H1 (cell line): ENCODE results near the gene ARHGAP15. TPM values are rescaled to one million over a fixed set of nuclear protein-coding genes. Genes with fewer than 3 reads are reported as not detected.

ENCODE experiments used
- CTCF ChIA-PET: fragments of 300-600 bp; sonication (Branson Sonifier 250); formaldehyde crosslinking; loops from one replicate; lab custom pipeline; 2021; ENCODE audit not compliant: partially characterized antibody; lab: Charles Lee
- POLR2A ChIA-PET: fragments of 300-600 bp; sonication (Branson Sonifier 250); formaldehyde crosslinking; loops from one replicate; lab custom pipeline; 2021; ENCODE audit warnings: inconsistent platforms; ENCODE audit not compliant: partially characterized antibody; lab: Charles Lee
- DNase-seq, 2 experiments: peaks; one replicate each; pipeline versions ENCODE4 v3.0.0 to v3.0.0-alpha.2; 2010 to 2022; ENCODE audit warnings: low spot score in 2 of 2, low read depth in 1 of 2, mixed read lengths in 1 of 2
- FAIRE-seq: peaks from 2 replicates; lab custom pipeline; 2011; peaks lifted over from hg19 to GRCh38; lab: Jason Lieb, UNC
- H2AFZ ChIP-seq: 2 replicates; pipeline ENCODE4 v1.8.1; 2012; ENCODE audit warnings: low read length, inconsistent platforms
- H2AK5ac ChIP-seq: 2 replicates; pipeline ENCODE4 v1.6.1; 2013; ENCODE audit warnings: low read depth, low read length
- H2BK120ac ChIP-seq: replicated peaks from 2 replicates; pipeline ENCODE3; 2013; ENCODE audit warnings: low read depth, low read length, inconsistent platforms
- H2BK12ac ChIP-seq: 2 replicates; pipeline ENCODE4 v1.6.1; 2013; ENCODE audit warnings: low read depth, low read length
- H2BK15ac ChIP-seq: 2 replicates; pipeline ENCODE4 v1.6.1; 2013; ENCODE audit warnings: low read length
- H2BK20ac ChIP-seq: 2 replicates; pipeline ENCODE4 v1.6.1; 2013; ENCODE audit warnings: low read length
- H2BK5ac ChIP-seq: 2 replicates; pipeline ENCODE4 v1.6.1; 2013; ENCODE audit warnings: low read depth, low read length
- H3K14ac ChIP-seq: 2 replicates; pipeline ENCODE4 v1.6.1; 2013; ENCODE audit warnings: inconsistent platforms; ENCODE audit not compliant: insufficient read length
- H3K18ac ChIP-seq: 2 replicates; pipeline ENCODE4 v1.6.1; 2013; ENCODE audit warnings: low read length; ENCODE audit errors: extremely low read depth
- H3K23ac ChIP-seq: 2 replicates; pipeline ENCODE4 v1.6.1; 2013; ENCODE audit warnings: inconsistent platforms; ENCODE audit not compliant: insufficient read length
- H3K23me2 ChIP-seq: 2 replicates; pipeline ENCODE4 v1.6.1; 2013; ENCODE audit warnings: low read depth, low read length
- H3K27ac ChIP-seq: 2 replicates; pipeline ENCODE4 v1.6.1; 2011; ENCODE audit warnings: low read depth, low read length, inconsistent platforms
- H3K27me3 ChIP-seq, 4 experiments: replicated peaks in 1 of 4; 1 replicate in 1 of 4; 2 replicates in 3 of 4; pipeline versions ENCODE4 v1.6.1 to v1.8.1; 2011 to 2013; ENCODE audit warnings: low read length in 3 of 4, mild to moderate bottlenecking in 3 of 4, inconsistent platforms in 2 of 4, mixed read lengths in 2 of 4, moderate library complexity in 1 of 4; ENCODE audit not compliant: control insufficient read depth in 3 of 4, insufficient read depth in 3 of 4; ENCODE audit errors: extremely low read depth in 1 of 4
- H3K36me3 ChIP-seq, 4 experiments: 2 replicates each; pipeline versions ENCODE4 v1.6.1 to v1.8.1; 2011 to 2013; ENCODE audit warnings: mild to moderate bottlenecking in 4 of 4, low read length in 3 of 4, moderate library complexity in 2 of 4, control low read depth in 1 of 4, inconsistent platforms in 1 of 4; ENCODE audit not compliant: insufficient read depth in 4 of 4, control insufficient read depth in 2 of 4
- H3K4ac ChIP-seq: replicated peaks from 2 replicates; pipeline ENCODE3; 2013; ENCODE audit warnings: low read length, low read depth, mixed read lengths, inconsistent platforms; ENCODE audit not compliant: insufficient read length
- H3K4me1 ChIP-seq, 4 experiments: replicated peaks in 1 of 4; 1 replicate in 1 of 4; 2 replicates in 3 of 4; pipeline versions ENCODE4 v1.6.1 to v1.8.1; 2011 to 2013; ENCODE audit warnings: low read length in 3 of 4, inconsistent platforms in 2 of 4, mixed read lengths in 1 of 4; ENCODE audit not compliant: insufficient read depth in 4 of 4, control insufficient read depth in 3 of 4
- H3K4me2 ChIP-seq, 2 experiments: 2 replicates each; pipeline versions ENCODE4 v1.6.1 to v1.8.1; 2011 to 2013; ENCODE audit warnings: low read depth in 2 of 2, low read length in 2 of 2, control low read depth in 1 of 2, inconsistent platforms in 1 of 2, mild to moderate bottlenecking in 1 of 2; ENCODE audit not compliant: insufficient read depth in 1 of 2
- H3K4me3 ChIP-seq, 4 experiments: fragments of 200-600, 300-600 bp in 1 of 4; sonication (generic), shearing (Covaris generic), sonication (Bioruptor Twin) in 1 of 4; 2 replicates each; pipeline versions ENCODE4 v1.5.1 to v1.8.1; 2011 to 2016; ENCODE audit warnings: low read length in 4 of 4, low read depth in 3 of 4, control low read depth in 2 of 4, inconsistent platforms in 2 of 4, mild to moderate bottlenecking in 2 of 4, mixed read lengths in 1 of 4, moderate library complexity in 1 of 4; ENCODE audit not compliant: insufficient read depth in 2 of 4; ENCODE audit errors: extremely low read depth in 1 of 4
- H3K56ac ChIP-seq: replicated peaks from 2 replicates; pipeline ENCODE3; 2013; ENCODE audit warnings: low read depth, mild to moderate bottlenecking, mixed read lengths, low read length, inconsistent platforms; ENCODE audit not compliant: insufficient read length
- H3K79me1 ChIP-seq: 2 replicates; pipeline ENCODE4 v1.6.1; 2013; ENCODE audit warnings: low read depth, low read length, control low read depth
- H3K79me2 ChIP-seq, 2 experiments: 2 replicates each; pipeline versions ENCODE4 v1.6.1 to v1.8.1; 2012 to 2013; ENCODE audit warnings: low read length in 2 of 2, mild to moderate bottlenecking in 2 of 2, inconsistent platforms in 1 of 2; ENCODE audit not compliant: insufficient read depth in 2 of 2, control insufficient read depth in 1 of 2
- H3K9ac ChIP-seq, 4 experiments: replicated peaks in 1 of 4; 1 replicate in 1 of 4; 2 replicates in 3 of 4; pipeline versions ENCODE4 v1.6.1 to v1.8.1; 2011 to 2013; ENCODE audit warnings: low read depth in 3 of 4, low read length in 3 of 4, control low read depth in 2 of 4, mild to moderate bottlenecking in 2 of 4, moderate library complexity in 2 of 4, inconsistent platforms in 1 of 4; ENCODE audit errors: extremely low read depth in 1 of 4
- H3K9me3 ChIP-seq, 2 experiments: 2 replicates each; pipeline versions ENCODE4 v1.6.1 to v1.8.1; 2012 to 2013; ENCODE audit warnings: mild to moderate bottlenecking in 2 of 2, moderate library complexity in 2 of 2, control low read depth in 1 of 2, inconsistent platforms in 1 of 2, low read depth in 1 of 2, low read length in 1 of 2, mixed read lengths in 1 of 2; ENCODE audit not compliant: insufficient read depth in 2 of 2
- H4K20me1 ChIP-seq, 2 experiments: replicated peaks in 1 of 2; 2 replicates each; pipeline versions ENCODE3 to v1.8.1; 2011 to 2013; ENCODE audit warnings: inconsistent platforms in 2 of 2, low read length in 2 of 2, mild to moderate bottlenecking in 1 of 2; ENCODE audit not compliant: insufficient read depth in 2 of 2, control insufficient read depth in 1 of 2
- H4K5ac ChIP-seq: 2 replicates; pipeline ENCODE4 v1.6.1; 2013; ENCODE audit warnings: low read length, low read depth, mixed read lengths, inconsistent platforms; ENCODE audit not compliant: insufficient read length
- H4K8ac ChIP-seq: 2 replicates; pipeline ENCODE4 v1.8.0; 2013; ENCODE audit warnings: mild to moderate bottlenecking, moderate library complexity, low read length, inconsistent platforms; ENCODE audit not compliant: insufficient read depth; ENCODE audit errors: extremely low read depth
- H4K91ac ChIP-seq: replicated peaks from 2 replicates; pipeline ENCODE3; 2013; ENCODE audit warnings: low read length, mixed read lengths, inconsistent platforms; ENCODE audit not compliant: insufficient read length
- KDM4A ChIP-seq: IDR thresholded peaks from one replicate; pipeline ENCODE4 v1.7.1; 2012; ENCODE audit warnings: low read depth, mild to moderate bottlenecking, moderate library complexity, low read length, inconsistent platforms; ENCODE audit not compliant: severe bottlenecking
- SIX5 ChIP-seq: IDR thresholded peaks from 2 replicates; pipeline ENCODE4 v1.6.1; 2011; ENCODE audit warnings: mild to moderate bottlenecking, low read depth, low read length
- TAF7 ChIP-seq: optimal IDR thresholded peaks from 2 replicates; pipeline ENCODE3; 2011; ENCODE audit warnings: low read depth, mild to moderate bottlenecking, inconsistent platforms, low read length, moderate library complexity, borderline replicate concordance
- TBP ChIP-seq: IDR thresholded peaks from 2 replicates; pipeline ENCODE4 v1.6.1; 2011; ENCODE audit warnings: low read depth, low read length, improper control_type of control experiment
- WGBS, 2 experiments: shearing (Covaris generic) in 1 of 2; methylation state at CpG; one replicate each; pipeline versions ENCODE4 v1.1.6 to v1.1.7; 2013 to 2015; ENCODE audit warnings: low lambda C conversion rate in 2 of 2, mixed read lengths in 2 of 2, inconsistent platforms in 1 of 2, low coverage in 1 of 2, missing lambda C conversion rate in 1 of 2; ENCODE audit not compliant: insufficient replicate concordance in 2 of 2, insufficient coverage in 1 of 2, insufficient read length in 1 of 2; ENCODE audit errors: extremely low coverage in 1 of 2, missing lambda C conversion rate in 1 of 2; 5-methylcytosine and 5-hydroxymethylcytosine counted together
- polyA plus RNA-seq, 7 experiments: library from polyadenylated mRNA; depleted of rRNA in 3 of 7; stranded (reverse) in 5 of 7; unstranded in 2 of 7; fragments of >200 nt in 5 of 7; fragments of 200-250 nt in 2 of 7; gene quantifications; 1 replicate in 5 of 7; 2 replicates in 1 of 7; 4 replicates in 1 of 7; pipeline versions ENCODE4 v1.2.1 to v1.2.3, GENCODE V29; 2011 to 2013; ENCODE audit warnings: missing spikeins in 2 of 7, mixed read lengths in 2 of 7
- total RNA-seq: library from RNA; stranded (reverse); fragmentation: NEBNext Ultra II Directional; extraction: Animal tissue kit (Norgen Biotek cat#: 25700); gene quantifications from 2 replicates; pipeline ENCODE4 v1.2.1, GENCODE V29; 2021

ARHGAP15 gene
- total and polyA plus RNA-seq, 2 of the 8 experiments (the other 6 are each of a cell fraction or from before 2014, with no cell fraction given): not detected

GRCh38 chr2:143226714-143227541 is 97.7 kb downstream of the ARHGAP15 start:
- no peak overlapping the region for H3K27ac ChIP-seq
- H3K4ac ChIP-seq: no peak overlapping the region
- no peaks in the 10 kb centered on the region for H4K20me1 ChIP-seq
- no peaks in the 10 kb centered on the region for H3K79me1 ChIP-seq
- H3K23me2 ChIP-seq: no peaks in the 10 kb centered on the region
- no peak overlapping the region for H2BK15ac ChIP-seq
- CTCF ChIA-PET: interaction anchor here (1.2 to 12.1 kb wide), 2 partner anchors 22 to 38 kb away, joined by 4 to 86 read pairs; no protein-coding TSS in a partner anchor
- no peak overlapping the region for H3K18ac ChIP-seq
- H2AK5ac ChIP-seq: no peak overlapping the region
- H3K4me1 ChIP-seq: peaks cover 0 to 16% (median 7%) of the 10 kb centered on the region in 4 experiments; a peak in 5 of 7 replicates
- H2BK12ac ChIP-seq: no peak overlapping the region
- H3K4me3 ChIP-seq: no peak overlapping the region
- H2BK120ac ChIP-seq: no peak overlapping the region
- no peak overlapping the region for H3K23ac ChIP-seq
- DNase-seq (no peak), FAIRE-seq (no peak)
- no peak overlapping the region for H4K8ac ChIP-seq
- H3K14ac ChIP-seq: no peak overlapping the region
- TF ChIP-seq TBP: no peak
- TF ChIP-seq TAF7: no peak
- TF ChIP-seq SIX5: no peak
- TF ChIP-seq KDM4A: no peak
- H4K5ac ChIP-seq: no peak overlapping the region
- H3K79me2 ChIP-seq: no peaks in the 10 kb centered on the region
- no peaks in the 10 kb centered on the region for H3K9me3 ChIP-seq
- H3K9ac ChIP-seq: no peak overlapping the region
- no peak overlapping the region for H3K56ac ChIP-seq
- WGBS, 2 experiments: 92% methylated on average over 5 of the region's 5 CpGs; no CpG with 5 or more reads in 1 of the 2 experiments
- POLR2A ChIA-PET: no interaction called here
- no peak overlapping the region for H2BK20ac ChIP-seq
- no peak overlapping the region for H2BK5ac ChIP-seq
- no peak overlapping the region for H3K4me2 ChIP-seq
- no peak overlapping the region for H2AFZ ChIP-seq
- H4K91ac ChIP-seq: no peak overlapping the region
- no peaks in the 10 kb centered on the region for H3K36me3 ChIP-seq
- no peaks in the 10 kb centered on the region for H3K27me3 ChIP-seq
